Measurements from ENCODE around the gene DMRT1.

Gene DMRT1

DNA sequence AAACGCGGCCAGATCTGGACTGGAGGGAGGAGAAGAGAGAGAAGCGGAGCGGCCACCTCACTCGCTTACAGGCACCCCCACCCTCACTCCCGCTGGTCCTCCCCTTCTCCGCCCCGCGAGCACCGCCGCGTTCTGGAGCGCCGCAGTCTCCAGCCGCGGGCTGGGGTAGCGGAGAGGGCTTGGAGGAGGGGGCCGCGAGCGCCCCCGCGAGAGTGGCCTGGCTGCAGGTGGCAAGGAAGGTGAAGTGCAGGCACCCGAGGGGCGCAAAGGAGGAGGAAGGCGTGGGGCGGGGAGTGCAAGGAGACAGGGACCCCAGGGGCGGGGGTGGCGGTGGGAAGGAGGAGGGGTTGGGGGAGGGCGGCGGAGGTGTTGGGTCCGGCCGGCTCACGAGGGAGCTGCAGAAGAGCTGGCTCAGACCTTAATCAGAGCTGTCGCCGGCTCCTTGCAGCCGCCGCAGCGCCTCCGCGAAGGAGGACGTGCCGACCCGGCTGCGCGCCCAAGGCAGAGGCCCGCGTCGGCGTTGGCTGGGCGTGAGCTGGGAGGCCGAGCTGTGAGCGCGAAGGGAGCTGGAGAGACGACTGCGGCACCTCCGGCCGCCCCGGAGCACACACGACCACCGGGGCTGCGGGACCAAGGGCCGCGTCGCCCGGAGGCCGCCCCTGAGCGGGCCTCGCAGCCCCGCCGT is 134.9 kb downstream of the DMRT1 start, which contains the start of gene DMRT3:
TSS of gene DMRT3 (plus strand) at position 398 of the 685 bp plus-strand sequence. CDS start 347 bp downstream, outside the sequence.
- H3K27ac ChIP-seq, result no peak within 1 kb of the TSS
- no peak within 1 kb of the TSS for H3K4me3 ChIP-seq (ENCODE audit: low read depth in 1 of 2, low read length in 1 of 2)
- peaks cover 7 to 23% of the 10 kb centered on the region in 2 experiments for H3K4me1 ChIP-seq (ENCODE audit: control insufficient read depth in 1 of 2, insufficient read depth in 1 of 2, low read depth in 1 of 2, low read length in 1 of 2)
- H3K36me3 ChIP-seq, result no peaks in the 10 kb centered on the region
- TF ChIP-seq CTCF (IDR thresholded peaks at IDR 0.05), result no peak
- no peaks in the 10 kb centered on the region for H3K9me3 ChIP-seq
- H3K27me3 ChIP-seq, result peaks cover 100% of the 10 kb centered on the region

- no peaks in the 10 kb centered on the region for H3K36me3 ChIP-seq
- no peak for TF ChIP-seq CTCF (IDR thresholded peaks at IDR 0.05)
- H3K9me3 ChIP-seq, result no peaks in the 10 kb centered on the region
- H3K27ac ChIP-seq, result no peak overlapping the region
- peaks cover 100% of the 10 kb centered on the region for H3K27me3 ChIP-seq
- no peak overlapping the region for H3K4me3 ChIP-seq (ENCODE audit: low read depth in 1 of 2, low read length in 1 of 2)
- H3K4me1 ChIP-seq (ENCODE audit: control insufficient read depth in 1 of 2, insufficient read depth in 1 of 2, low read depth in 1 of 2, low read length in 1 of 2), result peaks cover 4 to 15% of the 10 kb centered on the region in 2 experiments
These were observed 135.7 kb downstream of the DMRT1 start for GRCh38 chr9:976943-977837.

GRCh38 chr9:977838-978830 is 136.6 kb downstream of the DMRT1 start:
- Histone ChIP-seq H3K9me3 (no peaks in the 10 kb centered on the region), H3K36me3 (no peaks in the 10 kb centered on the region), H3K4me3 (ENCODE audit: low read depth in 1 of 2, low read length in 1 of 2) (no peak overlapping the region), H3K4me1 (ENCODE audit: control insufficient read depth in 1 of 2, insufficient read depth in 1 of 2, low read depth in 1 of 2, low read length in 1 of 2) (peaks cover 3 to 8% of the 10 kb centered on the region in 2 experiments), H3K27me3 (peaks cover 100% of the 10 kb centered on the region), H3K27ac (no peak overlapping the region)
- no peak for TF ChIP-seq CTCF (IDR thresholded peaks at IDR 0.05)

DNA sequence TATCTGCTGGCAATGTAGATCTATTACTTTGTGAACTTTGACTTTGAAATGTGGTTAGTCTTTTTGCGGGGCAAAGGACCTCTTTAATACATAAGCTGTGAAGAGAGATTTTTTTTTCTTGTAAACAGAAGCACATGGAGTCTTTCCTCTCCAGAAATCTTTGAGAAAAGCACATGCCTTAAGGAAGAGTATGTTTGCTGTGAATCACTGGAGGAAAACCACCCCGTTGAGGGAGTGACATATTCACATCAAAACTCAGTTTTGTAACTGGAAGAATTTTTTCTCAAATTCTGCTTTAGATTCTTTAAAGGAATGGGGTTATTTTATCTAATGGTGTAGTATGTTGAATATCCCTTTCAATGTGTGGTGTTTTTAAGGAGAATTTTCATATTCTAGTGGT is 138.5 kb downstream of the DMRT1 start:
- H3K27me3 ChIP-seq, result peaks cover 100% of the 10 kb centered on the region
- H3K27ac ChIP-seq, result no peak overlapping the region
- no peaks in the 10 kb centered on the region for H3K36me3 ChIP-seq
- H3K9me3 ChIP-seq, result no peaks in the 10 kb centered on the region
- peaks cover 0 to 8% of the 10 kb centered on the region in 2 experiments for H3K4me1 ChIP-seq (ENCODE audit: control insufficient read depth in 1 of 2, insufficient read depth in 1 of 2, low read depth in 1 of 2, low read length in 1 of 2)
- no peak for TF ChIP-seq CTCF (IDR thresholded peaks at IDR 0.05)
- no peak overlapping the region for H3K4me3 ChIP-seq (ENCODE audit: low read depth in 1 of 2, low read length in 1 of 2)

- Histone ChIP-seq H3K27ac (no peak overlapping the region), H3K9me3 (no peaks in the 10 kb centered on the region), H3K4me1 (ENCODE audit: control insufficient read depth in 1 of 2, insufficient read depth in 1 of 2, low read depth in 1 of 2, low read length in 1 of 2) (peaks cover 0 to 8% of the 10 kb centered on the region in 2 experiments), H3K4me3 (ENCODE audit: low read depth in 1 of 2, low read length in 1 of 2) (no peak overlapping the region), H3K27me3 (peaks cover 100% of the 10 kb centered on the region), H3K36me3 (no peaks in the 10 kb centered on the region)
- no peak for TF ChIP-seq CTCF (IDR thresholded peaks at IDR 0.05)
These were observed 139.1 kb downstream of the DMRT1 start for GRCh38 chr9:980640-981039.
